ENCODE data around the gene LIMCH1. TPM values are rescaled to one million over a fixed set of nuclear protein-coding genes. Genes with fewer than 3 reads are reported as not detected.
A peak's percentile ranks its signal among the peaks of the same experiment; 100 is the strongest.
"Not testable (repeated sequence)": the region's sequence is repeated elsewhere in the genome, so short reads cannot be mapped to it uniquely, and the experiment has no call there.

Gene LIMCH1
- total and polyA plus RNA-seq, 2 donors: 18.4 to 93.5 TPM

DNA sequence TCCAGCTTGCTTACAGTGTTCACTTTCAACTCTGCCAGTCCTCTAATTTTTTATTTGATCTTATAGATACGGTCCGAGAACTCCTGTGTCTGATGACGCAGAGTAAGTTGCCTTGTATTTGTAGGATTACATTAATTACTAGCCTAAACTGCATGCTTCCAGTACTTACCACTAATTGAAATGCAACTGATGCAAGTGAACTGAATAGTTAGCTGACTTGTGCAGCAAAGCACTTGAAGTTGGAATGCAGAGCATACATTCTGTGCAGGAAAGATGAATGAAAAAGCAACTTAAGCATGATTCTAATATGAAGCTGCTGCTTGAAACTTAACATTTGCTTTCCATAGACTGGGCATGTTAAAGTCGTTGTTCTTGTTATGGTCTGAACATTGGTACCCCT lies 100.9 kb downstream of the LIMCH1 start:
- H3K36me3 ChIP-seq (ENCODE audit: insufficient read depth): no peaks in the 10 kb centered on the region
- DNase-seq (ENCODE audit: extremely low spot score): no peak
- H3K4me1 ChIP-seq (ENCODE audit: insufficient read depth): no peaks in the 10 kb centered on the region
- no peak overlapping the region for H3K27ac ChIP-seq (ENCODE audit: low read depth)
- H3K4me3 ChIP-seq (ENCODE audit: low read depth, low read length): no peak overlapping the region
- WGBS: 63% methylated on average over 4 of the region's 4 CpGs

DNA sequence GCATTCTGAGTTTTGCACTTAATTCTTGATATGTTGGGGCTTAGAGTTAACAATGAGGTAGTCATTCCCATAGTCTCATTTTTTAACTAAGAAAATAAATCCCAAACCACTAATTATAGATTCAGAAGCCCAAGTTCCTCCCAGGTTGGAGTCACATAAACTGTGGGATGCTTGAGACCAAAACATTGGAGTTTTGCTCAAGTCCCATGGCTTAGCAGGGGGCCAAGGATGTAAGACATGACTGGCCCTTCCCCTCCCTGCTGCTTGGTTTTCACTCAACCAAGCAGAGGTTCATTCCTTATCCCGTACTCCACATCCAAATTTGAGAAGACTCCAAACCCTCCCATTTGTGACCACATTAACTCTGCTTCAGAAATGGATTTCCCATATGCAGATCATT lies 101.3 kb downstream of the LIMCH1 start:
- DNase-seq (ENCODE audit: extremely low spot score): no peak
- no peak overlapping the region for H3K27ac ChIP-seq (ENCODE audit: low read depth)
- WGBS: 98% methylated on average over 1 of the region's 1 CpG
- no peaks in the 10 kb centered on the region for H3K4me1 ChIP-seq (ENCODE audit: insufficient read depth)
- no peak overlapping the region for H3K4me3 ChIP-seq (ENCODE audit: low read depth, low read length)
- no peaks in the 10 kb centered on the region for H3K36me3 ChIP-seq (ENCODE audit: insufficient read depth)

DNA sequence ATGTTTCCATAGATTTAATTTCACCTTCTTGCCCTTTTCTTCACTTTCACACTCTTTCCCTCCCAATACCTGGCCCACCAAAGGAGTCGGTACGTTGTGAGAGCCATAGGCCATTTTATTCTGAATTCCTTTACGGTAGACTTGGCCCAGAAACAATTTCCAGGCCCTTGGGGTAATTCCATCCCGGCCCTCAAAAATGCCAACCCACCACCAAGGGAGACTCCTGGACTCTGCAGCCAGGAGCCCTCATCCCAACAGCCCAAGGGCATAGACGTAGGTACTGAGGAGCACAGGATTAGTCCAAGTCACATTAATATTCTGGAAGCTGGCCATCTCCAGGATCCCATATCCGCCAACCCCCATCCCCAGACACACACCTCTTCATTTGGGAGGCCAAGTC lies 102.9 kb downstream of the LIMCH1 start:
- H3K36me3 ChIP-seq (ENCODE audit: insufficient read depth): no peaks in the 10 kb centered on the region
- H3K4me3 ChIP-seq (ENCODE audit: low read depth, low read length): no peak overlapping the region
- 92% methylated on average over 6 of the region's 6 CpGs for WGBS
- no peak overlapping the region for H3K27ac ChIP-seq (ENCODE audit: low read depth)
- DNase-seq (ENCODE audit: extremely low spot score): no peak
- H3K4me1 ChIP-seq (ENCODE audit: insufficient read depth): no peaks in the 10 kb centered on the region

DNA sequence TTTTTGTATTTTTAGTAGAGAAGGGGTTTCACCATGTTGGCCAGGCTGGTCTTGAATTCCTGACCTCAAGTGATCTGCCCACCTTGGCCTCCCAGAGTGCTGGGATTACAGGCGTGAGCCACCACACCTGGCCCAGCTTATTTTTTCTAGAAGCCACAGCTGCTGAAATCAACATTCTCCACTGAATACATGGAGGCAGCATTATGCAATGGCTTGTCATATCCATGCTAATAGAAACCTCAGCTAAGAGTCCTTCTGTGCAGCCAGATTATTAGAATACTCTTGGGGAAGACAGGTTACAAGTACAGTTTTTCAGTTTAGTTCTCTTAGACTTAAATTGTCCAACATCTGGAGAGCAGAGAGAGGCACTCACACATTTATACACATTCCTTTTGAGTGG lies 104.8 kb downstream of the LIMCH1 start:
- not testable (repeated sequence) for H3K36me3 ChIP-seq (ENCODE audit: insufficient read depth); DNase-seq (ENCODE audit: extremely low spot score); H3K27ac ChIP-seq (ENCODE audit: low read depth); H3K4me3 ChIP-seq (ENCODE audit: low read depth, low read length); H3K4me1 ChIP-seq (ENCODE audit: insufficient read depth)
- WGBS: 98% methylated on average over 1 of the region's 1 CpG

DNA sequence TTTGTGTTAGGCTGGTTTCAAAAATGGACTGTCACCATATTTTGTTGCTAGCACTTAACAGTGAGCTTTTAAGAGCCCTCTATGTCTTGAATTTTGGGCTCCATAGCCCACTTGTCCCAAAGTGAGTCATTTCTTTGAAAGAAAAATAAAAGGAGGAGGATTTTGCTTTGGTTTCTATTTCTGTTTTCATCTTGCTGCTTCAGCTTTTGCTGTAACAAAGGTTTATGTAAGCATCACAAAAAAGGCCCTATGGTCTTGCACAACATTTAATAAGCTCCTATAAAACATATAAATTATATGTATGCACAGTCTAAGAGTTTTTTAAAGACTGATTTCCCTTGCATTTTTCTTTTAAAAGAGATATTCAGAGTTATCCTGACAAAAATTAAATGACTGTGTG lies 105.4 kb downstream of the LIMCH1 start:
- DNase-seq (ENCODE audit: extremely low spot score): no peak
- Histone ChIP-seq H3K4me1 (ENCODE audit: insufficient read depth) (no peaks in the 10 kb centered on the region), H3K4me3 (ENCODE audit: low read depth, low read length) (no peak overlapping the region), H3K27ac (ENCODE audit: low read depth) (no peak overlapping the region), H3K36me3 (ENCODE audit: insufficient read depth) (no peaks in the 10 kb centered on the region)

DNA sequence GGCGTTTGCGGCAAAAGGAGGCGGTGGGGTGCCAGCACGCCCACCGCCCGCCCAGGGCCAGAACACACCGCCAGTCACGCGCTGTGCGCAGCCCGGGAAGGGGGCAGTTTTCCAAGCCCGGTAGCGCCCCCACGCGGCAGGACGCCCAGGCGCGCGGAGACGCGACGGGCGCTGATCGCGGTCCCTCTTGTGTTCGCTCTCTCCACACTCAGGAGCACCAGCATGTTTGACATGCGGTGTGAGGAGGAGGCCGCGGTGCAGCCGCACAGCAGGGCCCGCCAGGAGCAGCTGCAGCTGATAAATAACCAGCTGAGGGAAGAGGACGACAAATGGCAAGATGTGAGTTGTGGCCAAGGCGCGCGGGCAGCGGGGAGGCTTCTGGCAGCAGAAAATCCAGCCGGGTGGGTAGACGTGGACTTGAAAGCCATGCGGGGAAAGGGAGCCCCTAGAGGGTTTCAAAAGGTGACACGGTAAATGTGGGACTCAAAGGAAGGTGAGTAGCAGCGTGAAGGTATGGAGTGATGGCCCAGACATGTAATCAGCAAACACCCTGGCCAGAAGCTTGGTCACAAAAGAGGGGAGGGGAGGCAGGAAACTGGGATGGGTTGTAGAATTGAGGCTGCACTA lies 106.4 kb downstream of the LIMCH1 start:
- WGBS: 14% methylated on average over 41 of the region's 41 CpGs
- Histone ChIP-seq H3K27ac (ENCODE audit: low read depth) (no peak overlapping the region), H3K4me1 (ENCODE audit: insufficient read depth) (no peaks in the 10 kb centered on the region), H3K36me3 (ENCODE audit: insufficient read depth) (no peaks in the 10 kb centered on the region), H3K4me3 (ENCODE audit: low read depth, low read length) (peak overlapping the region; percentile 16)
- DNase-seq (ENCODE audit: extremely low spot score): no peak

DNA sequence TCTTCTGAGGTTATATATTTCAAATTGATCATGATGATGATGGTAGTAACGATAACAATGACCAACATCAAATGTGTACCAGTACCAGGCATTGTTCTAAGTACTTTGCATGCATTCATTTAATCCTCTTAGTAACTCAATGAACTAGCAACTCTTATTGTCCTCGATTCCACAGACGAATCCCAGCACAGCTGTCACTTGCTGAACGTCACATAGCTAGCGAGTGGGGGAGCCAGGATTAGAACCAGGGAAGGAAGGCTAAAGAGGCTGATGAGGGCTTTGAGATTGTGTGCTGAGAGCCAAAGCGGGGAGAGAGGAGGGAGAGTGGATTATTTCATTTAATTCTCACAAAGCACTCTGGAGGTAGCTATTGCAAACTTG lies 106.9 kb downstream of the LIMCH1 start:
- H3K27ac ChIP-seq (ENCODE audit: low read depth): no peak overlapping the region
- WGBS: 92% methylated on average over 6 of the region's 6 CpGs
- no peaks in the 10 kb centered on the region for H3K36me3 ChIP-seq (ENCODE audit: insufficient read depth)
- no peak for DNase-seq (ENCODE audit: extremely low spot score)
- no peaks in the 10 kb centered on the region for H3K4me1 ChIP-seq (ENCODE audit: insufficient read depth)
- H3K4me3 ChIP-seq (ENCODE audit: low read depth, low read length): no peak overlapping the region

DNA sequence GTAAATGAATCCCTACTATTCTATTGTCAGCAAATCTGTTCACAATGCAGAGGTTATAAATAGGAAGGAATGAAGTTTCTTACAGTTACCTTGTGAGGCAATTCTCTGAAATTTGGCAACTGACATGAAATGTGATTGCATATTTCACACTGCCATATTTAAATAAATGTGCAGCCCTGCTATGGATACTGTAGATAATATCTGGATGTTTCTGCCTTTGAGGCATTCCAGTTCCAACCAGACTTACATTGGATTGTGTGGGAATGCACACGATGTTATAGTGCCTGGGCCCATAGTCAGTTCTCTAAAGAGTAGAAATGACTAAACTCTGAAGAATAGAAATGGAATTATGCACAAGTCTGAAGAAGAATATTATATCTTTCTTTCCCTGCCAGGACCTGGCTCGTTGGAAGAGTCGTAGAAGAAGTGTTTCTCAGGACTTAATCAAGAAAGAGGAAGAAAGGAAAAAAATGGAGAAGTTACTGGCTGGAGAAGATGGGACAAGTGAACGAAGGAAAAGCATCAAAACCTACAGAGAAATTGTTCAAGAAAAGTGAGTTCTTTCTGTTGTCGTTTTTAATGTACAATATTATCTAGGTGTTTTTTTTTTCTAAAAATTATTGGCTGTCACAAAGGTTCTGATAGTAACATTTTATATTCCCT lies 107.9 kb downstream of the LIMCH1 start:
- Histone ChIP-seq H3K27ac (ENCODE audit: low read depth) (no peak overlapping the region), H3K4me3 (ENCODE audit: low read depth, low read length) (no peak overlapping the region), H3K4me1 (ENCODE audit: insufficient read depth) (no peaks in the 10 kb centered on the region), H3K36me3 (ENCODE audit: insufficient read depth) (peaks cover 4% of the 10 kb centered on the region)
- DNase-seq (ENCODE audit: extremely low spot score): no peak
- WGBS: 84% methylated on average over 5 of the region's 5 CpGs

DNA sequence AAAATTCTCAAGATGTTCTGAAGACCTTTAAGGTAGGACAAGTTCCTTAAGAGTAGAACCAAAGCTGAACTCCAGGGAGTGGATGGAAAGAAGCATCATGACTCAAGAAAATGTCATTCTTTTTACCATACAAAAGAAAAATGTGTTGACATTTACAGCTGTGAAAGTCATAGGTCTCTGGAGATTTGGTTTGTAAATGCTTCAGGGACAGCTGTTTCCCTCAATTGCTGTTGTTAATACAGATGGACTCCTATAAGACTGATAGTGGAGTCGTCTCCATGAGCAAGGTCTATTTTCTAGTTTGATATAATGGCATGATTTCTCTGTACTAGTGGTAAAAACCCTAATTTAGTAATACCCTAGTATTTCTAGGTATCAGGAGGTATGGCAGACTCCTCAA lies 108.9 kb downstream of the LIMCH1 start:
- Histone ChIP-seq H3K36me3 (ENCODE audit: insufficient read depth) (peaks cover 4% of the 10 kb centered on the region), H3K27ac (ENCODE audit: low read depth) (no peak overlapping the region), H3K4me3 (ENCODE audit: low read depth, low read length) (no peak overlapping the region), H3K4me1 (ENCODE audit: insufficient read depth) (no peaks in the 10 kb centered on the region)
- WGBS: 79% methylated on average over 1 of the region's 1 CpG
- no peak for DNase-seq (ENCODE audit: extremely low spot score)

DNA sequence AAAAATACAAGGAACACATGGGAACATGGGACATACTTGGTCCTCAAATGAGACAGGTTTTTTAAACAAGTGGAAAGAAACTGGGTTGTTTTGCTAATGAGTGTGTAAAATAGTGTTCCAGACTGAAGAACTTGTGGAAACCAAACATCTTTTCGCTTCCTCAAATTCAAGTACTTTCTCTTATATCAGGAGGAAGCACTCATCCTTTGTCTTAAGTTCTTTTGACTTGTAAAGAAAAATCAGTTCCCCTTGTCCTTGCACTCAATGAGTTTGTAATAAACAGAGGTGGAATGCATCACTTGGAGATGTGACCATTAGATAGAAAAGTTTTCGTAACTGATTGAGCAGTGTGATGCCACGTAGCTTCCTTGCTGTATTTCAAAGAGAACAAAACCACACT lies 109.4 kb downstream of the LIMCH1 start:
- no peaks in the 10 kb centered on the region for H3K4me1 ChIP-seq (ENCODE audit: insufficient read depth)
- H3K4me3 ChIP-seq (ENCODE audit: low read depth, low read length): no peak overlapping the region
- no peak for DNase-seq (ENCODE audit: extremely low spot score)
- 90% methylated on average over 3 of the region's 3 CpGs for WGBS
- peaks cover 4% of the 10 kb centered on the region for H3K36me3 ChIP-seq (ENCODE audit: insufficient read depth)
- no peak overlapping the region for H3K27ac ChIP-seq (ENCODE audit: low read depth)

DNA sequence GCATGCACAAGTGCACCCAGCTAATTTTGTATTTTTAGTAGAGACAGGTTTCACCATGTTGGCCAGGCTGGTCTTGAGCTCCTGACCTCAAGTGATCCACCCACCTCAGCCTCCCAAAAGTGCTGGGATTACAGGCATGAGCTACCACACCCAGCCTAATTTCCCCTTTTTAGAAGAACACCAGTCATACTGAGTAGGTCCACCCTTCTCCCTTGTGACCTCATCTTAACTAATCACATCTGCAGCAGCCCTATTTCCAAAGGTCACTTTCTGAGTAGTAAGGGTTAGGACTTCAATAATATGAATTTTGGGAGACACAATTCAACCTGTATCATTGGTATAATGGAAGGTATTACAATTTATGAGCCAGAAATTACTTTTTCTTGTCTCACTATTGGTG lies 113.2 kb downstream of the LIMCH1 start:
- not testable (repeated sequence) for H3K4me1 ChIP-seq (ENCODE audit: insufficient read depth); H3K27ac ChIP-seq (ENCODE audit: low read depth); DNase-seq (ENCODE audit: extremely low spot score); H3K36me3 ChIP-seq (ENCODE audit: insufficient read depth); H3K4me3 ChIP-seq (ENCODE audit: low read depth, low read length)

DNA sequence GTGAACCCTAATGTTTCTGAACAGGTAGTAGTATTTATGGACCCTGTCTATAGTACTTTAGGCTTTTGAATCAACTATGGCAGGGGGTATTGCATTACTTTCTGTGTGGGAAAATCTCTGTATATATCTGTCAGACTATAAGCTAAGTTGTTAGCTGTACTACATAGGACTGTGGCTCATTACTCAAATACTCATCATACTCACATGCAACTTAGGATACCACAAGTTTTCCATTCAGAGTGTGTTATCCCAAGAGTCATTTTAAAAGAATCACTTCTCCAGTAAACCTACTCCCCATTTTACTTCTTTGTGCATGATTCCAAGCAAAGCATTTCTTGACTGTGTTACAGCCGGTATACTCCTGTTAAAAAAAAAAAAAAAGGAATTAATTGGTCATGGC lies 115.0 kb downstream of the LIMCH1 start:
- Histone ChIP-seq H3K4me3 (ENCODE audit: low read depth, low read length) (no peak overlapping the region), H3K36me3 (ENCODE audit: insufficient read depth) (peaks cover 8% of the 10 kb centered on the region), H3K4me1 (ENCODE audit: insufficient read depth) (no peaks in the 10 kb centered on the region), H3K27ac (ENCODE audit: low read depth) (no peak overlapping the region)
- no peak for DNase-seq (ENCODE audit: extremely low spot score)
- 88% methylated on average over 1 of the region's 1 CpG for WGBS

DNA sequence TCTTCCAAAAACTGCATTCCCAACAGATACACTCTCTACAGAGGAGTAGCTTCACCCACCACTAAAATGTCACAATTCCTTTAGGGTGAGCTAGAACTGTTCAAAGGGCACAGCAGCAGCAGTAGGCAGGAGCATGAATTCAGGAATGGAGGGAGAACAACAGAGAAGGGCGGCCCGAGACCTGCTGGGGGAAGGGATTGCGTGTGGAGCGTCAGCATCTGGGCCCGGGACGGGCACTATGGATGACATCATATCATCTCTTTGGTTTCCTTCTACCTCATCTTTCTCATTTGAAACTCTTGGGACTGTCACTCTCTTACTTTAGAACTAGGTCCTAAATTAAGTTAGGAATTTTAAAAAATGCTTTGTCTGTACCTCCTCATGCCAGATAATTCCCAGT lies 115.6 kb downstream of the LIMCH1 start:
- Histone ChIP-seq H3K27ac (ENCODE audit: low read depth) (no peak overlapping the region), H3K4me3 (ENCODE audit: low read depth, low read length) (no peak overlapping the region), H3K4me1 (ENCODE audit: insufficient read depth) (no peaks in the 10 kb centered on the region), H3K36me3 (ENCODE audit: insufficient read depth) (peaks cover 11% of the 10 kb centered on the region)
- DNase-seq (ENCODE audit: extremely low spot score): no peak
- 97% methylated on average over 6 of the region's 6 CpGs for WGBS

DNA sequence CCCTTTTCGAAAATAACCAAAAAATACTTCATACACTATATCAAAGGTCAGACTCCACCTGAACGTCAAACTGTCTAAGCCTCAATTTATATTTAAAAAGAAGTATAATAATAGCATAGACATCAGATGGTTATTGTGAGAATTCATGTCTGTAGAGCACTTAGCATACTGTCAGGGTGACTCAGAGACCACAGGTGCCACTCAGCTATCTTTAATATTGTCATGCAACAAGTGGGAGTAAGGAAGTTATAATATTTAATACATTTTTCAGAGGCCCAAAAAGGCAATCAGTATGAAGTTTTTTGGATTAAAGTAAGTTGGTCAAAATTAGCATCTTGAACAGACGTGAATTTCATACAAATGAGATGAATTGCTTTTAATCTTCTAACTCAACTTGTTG lies 117.2 kb downstream of the LIMCH1 start:
- no peak overlapping the region for H3K4me3 ChIP-seq (ENCODE audit: low read depth, low read length)
- no peak overlapping the region for H3K27ac ChIP-seq (ENCODE audit: low read depth)
- H3K4me1 ChIP-seq (ENCODE audit: insufficient read depth): no peaks in the 10 kb centered on the region
- peaks cover 11% of the 10 kb centered on the region for H3K36me3 ChIP-seq (ENCODE audit: insufficient read depth)
- no peak for DNase-seq (ENCODE audit: extremely low spot score)
- WGBS: 90% methylated on average over 3 of the region's 3 CpGs

DNA sequence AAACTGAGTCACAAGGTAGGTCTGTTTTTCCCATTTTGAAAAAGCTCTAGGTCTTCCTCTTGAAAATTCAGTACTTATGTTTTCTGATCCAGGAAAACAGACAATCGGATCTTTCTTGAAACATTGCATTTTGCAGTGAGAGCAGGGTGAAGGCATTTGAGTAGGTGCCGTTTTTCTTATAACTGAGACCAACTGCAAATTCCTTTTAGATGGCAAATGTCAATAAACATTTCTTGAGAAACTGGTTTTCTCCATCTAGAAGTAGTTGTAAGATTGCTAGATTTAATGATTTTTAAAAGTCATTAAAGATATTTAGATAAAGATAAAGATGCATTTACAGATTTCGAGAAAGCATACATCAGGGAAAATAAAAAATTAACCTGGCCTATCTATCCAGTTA lies 118.1 kb downstream of the LIMCH1 start:
- no peak overlapping the region for H3K4me3 ChIP-seq (ENCODE audit: low read depth, low read length)
- 86% methylated on average over 3 of the region's 3 CpGs for WGBS
- H3K36me3 ChIP-seq (ENCODE audit: insufficient read depth): peaks cover 7% of the 10 kb centered on the region
- DNase-seq (ENCODE audit: extremely low spot score): no peak
- H3K27ac ChIP-seq (ENCODE audit: low read depth): no peak overlapping the region
- no peaks in the 10 kb centered on the region for H3K4me1 ChIP-seq (ENCODE audit: insufficient read depth)

Measured in urinary bladder (tissue), 4 donors.